HK-2 (cell line): ENCODE results near the gene OR8G1.
"Not testable (repeated sequence)": the region's sequence is repeated elsewhere in the genome, so short reads cannot be mapped to it uniquely, and the experiment has no call there.

Source experiments
- DNase-seq: peaks from one replicate; pipeline ENCODE4 v3.0.0-alpha.2; 2018; ENCODE audit not compliant: unreplicated experiment

OR8G1 gene

GRCh38 chr11:124238512-124238911 is 2.4 kb upstream of the OR8G1 start:
- no peak for DNase-seq

DNA sequence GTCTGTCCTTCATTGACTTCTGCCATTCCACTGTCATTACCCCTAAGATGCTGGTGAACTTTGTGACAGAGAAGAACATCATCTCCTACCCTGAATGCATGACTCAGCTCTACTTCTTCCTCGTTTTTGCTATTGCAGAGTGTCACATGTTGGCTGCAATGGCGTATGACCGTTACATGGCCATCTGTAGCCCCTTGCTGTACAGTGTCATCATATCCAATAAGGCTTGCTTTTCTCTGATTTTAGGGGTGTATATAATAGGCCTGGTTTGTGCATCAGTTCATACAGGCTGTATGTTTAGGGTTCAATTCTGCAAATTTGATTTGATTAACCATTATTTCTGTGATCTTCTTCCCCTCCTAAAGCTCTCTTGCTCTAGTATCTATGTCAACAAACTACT is 9.0 kb downstream of the OR8G1 start:
- not testable (repeated sequence) for DNase-seq

DNA sequence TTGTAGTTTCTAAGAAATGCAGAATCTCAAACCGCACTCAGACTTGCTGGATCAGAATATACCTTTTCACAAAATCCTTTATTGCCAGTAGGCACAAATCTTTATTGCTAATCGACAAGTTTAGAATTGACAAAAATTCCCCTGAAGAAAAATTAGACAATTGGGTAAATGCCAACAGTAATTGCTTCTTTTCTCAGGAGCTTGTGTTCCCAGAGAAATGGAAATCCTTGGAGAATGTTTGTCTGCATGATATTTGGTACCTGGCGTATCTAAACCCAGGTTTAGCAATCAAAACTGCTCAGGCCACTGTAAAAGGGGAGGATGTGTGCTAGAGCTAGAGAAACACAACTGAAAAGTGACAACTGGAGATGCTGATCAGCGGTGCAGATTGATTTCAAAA is 15.2 kb downstream of the OR8G1 start, which contains the start of gene OR8G5:
Gene OR8G5, plus strand, starts transcription at position 301 of the 400 bp plus-strand sequence. CDS start 8,556 bp downstream, outside the sequence.
- no peak for DNase-seq

DNA sequence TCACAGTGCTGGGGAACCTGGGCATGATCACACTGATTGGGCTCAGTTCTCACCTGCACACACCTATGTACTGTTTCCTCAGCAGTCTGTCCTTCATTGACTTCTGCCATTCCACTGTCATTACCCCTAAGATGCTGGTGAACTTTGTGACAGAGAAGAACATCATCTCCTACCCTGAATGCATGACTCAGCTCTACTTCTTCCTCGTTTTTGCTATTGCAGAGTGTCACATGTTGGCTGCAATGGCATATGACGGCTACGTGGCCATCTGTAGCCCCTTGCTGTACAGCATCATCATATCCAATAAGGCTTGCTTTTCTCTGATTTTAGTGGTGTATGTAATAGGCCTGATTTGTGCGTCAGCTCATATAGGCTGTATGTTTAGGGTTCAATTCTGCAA is 24.1 kb downstream of the OR8G1 start:
- DNase-seq = not testable (repeated sequence)

DNA sequence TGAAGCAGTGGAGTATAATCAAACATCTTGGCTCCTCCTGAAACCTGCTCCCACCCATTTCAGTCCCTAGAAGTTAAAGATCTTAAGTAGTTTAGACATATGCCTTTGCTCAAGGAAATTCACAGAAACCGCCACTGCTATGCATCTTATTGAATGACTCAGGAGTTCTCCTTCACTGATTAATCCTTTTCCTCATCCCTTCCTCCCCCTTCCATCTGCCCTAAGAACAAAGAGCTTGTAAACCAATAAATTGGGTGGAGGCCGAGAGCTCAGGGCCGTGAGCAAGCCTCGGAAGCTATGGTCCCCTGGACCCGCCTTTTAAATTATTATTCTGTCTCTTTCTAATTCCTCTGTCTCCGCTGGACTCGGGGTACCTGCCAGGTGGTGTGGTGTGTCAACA is 30.0 kb downstream of the OR8G1 start:
- not testable (repeated sequence) for DNase-seq

DNA sequence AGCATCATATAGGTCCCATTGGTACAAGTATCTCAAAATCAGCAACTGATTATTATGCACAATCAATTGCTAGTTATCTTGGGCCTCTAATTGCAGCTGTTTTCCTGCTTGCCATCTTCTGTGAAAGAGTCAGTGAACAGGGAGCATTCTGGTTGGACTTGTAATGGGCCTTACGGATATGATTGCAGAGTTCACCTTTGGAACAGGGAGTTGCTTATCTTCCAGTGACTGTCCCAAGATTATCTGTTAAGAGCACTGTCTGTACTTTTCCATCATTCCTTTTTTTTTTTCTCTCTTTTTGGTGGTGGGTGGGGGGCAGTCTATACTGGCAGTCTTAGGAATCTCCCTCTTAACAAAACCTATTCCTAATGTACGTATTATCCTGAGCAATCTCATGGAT is 33.1 kb downstream of the OR8G1 start:
- no peak for DNase-seq

- no peak for DNase-seq
Observed at GRCh38 chr11:124276081-124276480, 35.2 kb downstream of the OR8G1 start.

DNA sequence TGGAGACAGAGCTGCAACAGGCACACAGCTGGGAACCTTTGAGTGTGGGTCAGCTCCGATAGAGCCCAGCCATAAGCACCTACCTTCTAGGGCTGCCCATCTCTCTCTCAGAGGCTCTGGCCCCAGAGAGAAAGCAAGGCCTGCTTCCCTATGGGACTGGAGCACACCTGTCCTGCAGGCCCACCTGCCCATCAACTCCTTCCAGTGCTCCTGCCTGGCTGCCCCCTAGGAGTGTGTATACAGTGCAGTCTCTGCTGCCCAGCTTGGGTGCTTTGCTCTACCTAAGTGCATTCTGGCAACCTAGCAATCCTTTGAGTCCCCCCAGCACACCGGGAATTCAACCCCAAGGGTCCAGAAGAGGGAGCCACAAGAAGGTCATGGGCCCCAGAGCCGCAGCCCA is 36.3 kb downstream of the OR8G1 start:
- DNase-seq = no peak

DNA sequence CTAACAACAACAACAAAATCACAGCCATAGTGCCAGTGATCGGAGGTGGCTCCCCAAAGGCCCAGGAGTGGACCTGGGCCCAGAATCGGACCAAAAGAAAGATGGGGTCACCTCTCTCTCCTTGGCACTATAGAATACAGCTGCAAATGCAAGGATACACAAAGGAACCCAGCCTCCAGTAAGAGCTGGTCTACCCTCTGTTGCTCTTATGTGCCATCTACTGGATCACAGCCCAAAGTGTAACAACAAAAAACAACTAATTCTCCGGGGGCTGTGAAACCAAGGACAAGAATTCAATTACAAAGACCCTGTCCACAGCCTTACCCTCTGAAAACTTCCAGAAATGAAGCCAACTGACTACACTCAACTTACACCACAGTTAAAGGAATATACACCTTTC is 36.9 kb downstream of the OR8G1 start:
- no peak for DNase-seq

GRCh38 chr11:124278261-124278660 is 37.4 kb downstream of the OR8G1 start:
- no peak for DNase-seq

DNA sequence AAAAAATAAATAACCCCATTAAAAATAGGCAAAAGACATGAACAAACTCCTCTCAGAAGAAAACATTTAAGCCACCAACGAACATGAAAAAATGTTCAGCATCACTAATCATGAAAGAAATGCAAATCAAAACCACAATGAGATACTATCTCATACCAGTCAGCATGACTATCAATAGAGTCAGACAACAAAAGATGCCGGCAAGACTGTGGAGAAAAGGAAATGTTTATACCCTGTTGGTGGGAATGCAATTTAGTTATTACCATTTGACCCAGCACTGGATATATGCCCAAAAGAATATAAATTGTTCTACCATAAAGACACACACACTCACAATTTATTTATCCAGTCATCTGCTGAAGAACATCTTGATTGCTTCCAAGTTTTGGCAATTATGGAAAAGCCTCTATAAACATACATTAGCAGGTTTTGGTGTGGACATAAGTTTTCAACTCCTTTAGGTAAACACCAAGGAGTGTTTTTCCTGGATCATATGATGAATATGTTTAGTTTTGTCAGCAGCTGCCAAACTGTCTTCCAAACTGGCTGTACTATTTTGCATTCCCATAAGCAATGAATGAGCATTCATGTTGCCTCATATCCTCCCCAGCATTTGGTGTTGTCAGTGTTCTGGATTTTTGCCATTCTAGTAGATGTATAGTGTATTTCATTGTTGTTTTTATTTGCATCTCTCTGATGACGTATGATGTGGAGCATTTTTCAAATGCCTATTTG is 44.9 kb downstream of the OR8G1 start:
- no peak for DNase-seq

- no peak for DNase-seq
Observed at GRCh38 chr11:124294687-124295086, 53.8 kb downstream of the OR8G1 start.

GRCh38 chr11:124296016-124296415 is 55.1 kb downstream of the OR8G1 start:
- DNase-seq = no peak

DNA sequence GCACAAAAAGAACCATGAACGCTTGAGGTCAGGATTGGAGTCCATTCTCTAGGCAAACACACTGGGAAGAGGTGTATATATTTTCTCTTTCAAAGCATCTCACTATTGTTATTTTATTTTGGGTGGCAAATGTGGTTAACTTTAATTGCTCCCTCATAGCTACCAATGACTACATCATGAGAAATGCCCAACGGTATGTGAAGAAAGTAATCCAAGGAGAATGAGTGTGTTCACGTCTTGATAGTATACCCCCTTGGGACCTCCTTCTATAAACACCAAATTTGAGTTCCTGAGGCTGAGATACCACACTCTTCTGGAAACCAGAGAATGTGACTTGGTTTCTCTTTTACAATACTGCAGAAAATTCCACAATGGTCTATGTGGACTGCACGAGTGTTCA is 57.0 kb downstream of the OR8G1 start:
- DNase-seq = no peak

- DNase-seq = no peak
Observed at GRCh38 chr11:124301548-124301947, 60.7 kb downstream of the OR8G1 start.

GRCh38 chr11:124302347-124303125 is 61.6 kb downstream of the OR8G1 start:
- DNase-seq = no peak
